ENCODE data around the gene INPP5A.
"Not testable (repeated sequence)": the region's sequence is repeated elsewhere in the genome, so short reads cannot be mapped to it uniquely, and the experiment has no call there.

DNA sequence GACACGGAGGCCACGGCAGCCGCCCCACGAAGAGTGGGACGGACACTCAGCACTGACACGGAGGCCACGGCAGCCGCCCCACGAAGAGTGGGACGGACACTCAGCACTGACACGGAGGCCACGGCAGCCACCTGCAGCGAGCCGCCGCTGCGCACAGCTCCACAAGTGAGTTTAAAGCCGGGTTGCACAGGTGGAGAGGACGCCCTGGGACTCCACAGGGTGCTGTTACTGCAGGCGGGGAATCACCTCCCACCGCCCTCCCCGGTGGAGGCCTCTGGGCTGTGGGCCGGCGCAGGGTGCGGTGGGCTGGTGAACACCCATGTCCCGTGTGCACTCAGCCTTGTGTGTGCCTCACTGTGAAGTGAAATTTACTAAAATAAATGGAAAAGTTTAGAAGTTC is 235.2 kb downstream of the INPP5A start:
- not testable (repeated sequence) for TF ChIP-seq SRF (IDR thresholded peaks at IDR 0.05; ENCODE audit: low read depth); POLR2A (IDR thresholded peaks at IDR 0.05; ENCODE audit: borderline replicate concordance, extremely low read depth, insufficient read depth, insufficient read length); ATF3 (IDR thresholded peaks at IDR 0.05); POLR2AphosphoS5 (IDR thresholded peaks at IDR 0.05; ENCODE audit: low read depth, low read length); EZH2 (IDR thresholded peaks at IDR 0.05); SP1 (IDR thresholded peaks at IDR 0.05; ENCODE audit: low read depth); CTCF (IDR thresholded peaks at IDR 0.05 in 2 of 3, conservative IDR thresholded peaks at IDR 0.05 in 1 of 3; ENCODE audit: borderline replicate concordance in 1 of 3, insufficient read depth in 1 of 3, low read depth in 2 of 3, low read length in 2 of 3); REST (IDR thresholded peaks at IDR 0.05; ENCODE audit: low read depth); ZBTB33 (IDR thresholded peaks at IDR 0.05; ENCODE audit: extremely low read depth, insufficient replicate concordance, low read length); ELF1 (IDR thresholded peaks at IDR 0.05; ENCODE audit: borderline replicate concordance, low read depth); JUND (IDR thresholded peaks at IDR 0.05); RAD21 (IDR thresholded peaks at IDR 0.05; ENCODE audit: low read depth); ZNF274 (IDR thresholded peaks at IDR 0.05; ENCODE audit: low read depth, low read length)
- TF ChIP-seq, protein P1, sequence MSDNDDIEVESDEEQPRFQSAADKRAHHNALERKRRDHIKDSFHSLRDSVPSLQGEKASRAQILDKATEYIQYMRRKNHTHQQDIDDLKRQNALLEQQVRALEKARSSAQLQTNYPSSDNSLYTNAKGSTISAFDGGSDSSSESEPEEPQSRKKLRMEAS (IDR thresholded peaks at IDR 0.05): not testable (repeated sequence)
